Activated T-helper 9 cell treated with anti-CD3 and anti-CD28 coated beads, Interleukin-2, amount 50 U/mL, for 16 hours (primary cell): ENCODE data around the gene ESPN.
"Not testable (repeated sequence)": the region's sequence is repeated elsewhere in the genome, so short reads cannot be mapped to it uniquely, and the experiment has no call there.

Experiments
- DNase-seq: peaks from one replicate; pipeline ENCODE4 v3.0.0-alpha.2; 2020; ENCODE audit warnings: low read depth

The ESPN gene

DNA sequence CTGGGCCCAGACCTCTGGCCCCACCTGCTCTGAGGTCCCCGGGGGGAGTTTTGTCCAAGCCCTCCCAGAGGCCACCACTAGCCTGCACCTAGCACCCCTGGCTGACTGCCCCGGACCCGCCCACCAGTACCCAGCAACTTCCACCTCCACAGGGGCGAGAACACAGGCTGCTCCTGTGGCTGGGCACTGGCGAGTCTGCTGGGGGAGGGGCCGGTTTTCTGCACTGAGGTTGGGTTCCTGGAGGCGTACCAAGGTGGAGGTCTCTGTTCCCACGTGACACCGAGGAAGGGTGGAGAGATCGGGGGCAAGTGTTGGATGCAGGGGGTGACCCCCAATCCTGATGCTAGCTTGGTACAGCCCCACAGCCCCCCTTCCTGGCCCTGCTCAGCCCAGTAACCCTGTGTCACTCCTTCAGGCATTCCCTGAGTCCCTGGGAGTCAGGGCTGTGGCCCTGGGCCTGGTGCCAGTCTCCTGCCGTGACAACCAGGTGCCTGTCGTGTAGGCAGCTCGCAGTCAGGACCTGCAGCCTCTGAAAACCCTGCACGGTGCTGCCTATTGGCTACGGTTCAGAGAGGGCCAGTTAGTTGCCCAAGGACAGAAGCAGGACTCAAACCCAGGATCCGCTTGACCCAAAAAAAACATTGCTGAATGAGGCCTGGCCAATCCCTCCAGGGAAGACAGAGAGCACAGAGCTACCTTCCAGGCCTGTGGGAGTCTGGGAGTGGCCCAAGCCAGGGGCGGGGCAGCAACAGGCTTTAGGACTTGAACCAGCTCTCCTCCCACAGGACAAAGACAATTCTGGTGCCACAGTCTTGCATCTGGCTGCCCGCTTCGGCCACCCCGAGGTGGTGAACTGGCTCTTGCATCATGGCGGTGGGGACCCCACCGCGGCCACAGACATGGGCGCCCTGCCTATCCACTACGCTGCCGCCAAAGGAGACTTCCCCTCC is 3.1 kb downstream of the ESPN start:
- no peak for DNase-seq

DNA sequence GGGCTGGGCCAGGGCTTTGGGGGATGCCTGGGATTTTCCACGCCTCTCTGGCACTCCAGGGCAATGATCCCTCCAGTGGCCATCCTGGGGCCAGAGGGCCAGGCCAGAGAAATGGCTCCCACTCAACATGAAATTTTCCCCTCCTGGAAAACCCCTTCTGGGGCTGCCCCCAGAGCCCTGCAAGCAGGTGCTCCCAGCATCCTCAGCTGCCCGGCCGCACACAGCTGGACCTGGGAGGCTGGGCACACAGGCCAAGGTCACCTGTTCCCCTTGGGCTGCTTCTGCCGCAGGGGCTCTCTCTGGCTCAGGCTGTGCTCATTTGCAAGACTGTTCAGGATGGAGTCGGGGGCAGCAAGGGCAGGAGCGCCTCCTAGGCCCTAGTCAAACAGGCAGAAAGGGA is 3.9 kb downstream of the ESPN start:
- DNase-seq = not testable (repeated sequence)

DNA sequence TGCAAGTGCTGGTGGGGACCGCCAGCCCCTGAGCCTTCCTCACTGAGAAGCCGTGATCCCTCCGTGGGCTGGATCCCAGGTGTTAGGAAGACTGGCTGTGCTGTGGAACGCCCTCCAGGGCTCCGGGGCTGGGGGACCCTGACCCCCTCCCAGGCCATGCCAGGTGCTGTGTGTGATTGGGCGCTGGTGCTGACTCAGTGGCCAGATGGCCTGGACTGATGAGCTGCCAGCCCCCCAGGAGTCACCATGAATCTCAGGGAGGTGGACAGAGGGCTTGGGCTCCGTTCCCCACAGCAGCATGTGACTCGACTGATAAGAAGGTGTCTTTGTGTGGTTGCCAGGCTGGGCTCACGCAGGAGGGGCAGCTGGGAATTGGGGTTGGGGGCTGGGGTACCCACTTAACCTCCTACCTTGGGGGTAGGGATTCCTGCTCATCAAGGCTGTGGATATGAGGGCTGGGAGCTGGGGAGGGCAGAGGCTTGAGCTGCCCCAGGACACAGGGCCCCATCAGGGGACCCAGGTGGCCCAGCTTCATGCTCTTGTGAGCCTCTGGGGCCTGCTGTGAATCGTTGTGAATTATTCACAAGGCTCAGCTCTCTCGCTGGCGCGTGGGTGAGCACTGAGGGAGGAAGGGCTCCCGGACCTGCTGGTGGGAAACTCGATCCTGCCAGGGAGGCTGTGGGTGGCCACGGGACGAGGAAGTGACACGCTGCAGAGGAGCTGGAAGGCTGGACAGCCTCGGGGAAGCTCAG is 5.3 kb downstream of the ESPN start:
- not testable (repeated sequence) for DNase-seq

DNA sequence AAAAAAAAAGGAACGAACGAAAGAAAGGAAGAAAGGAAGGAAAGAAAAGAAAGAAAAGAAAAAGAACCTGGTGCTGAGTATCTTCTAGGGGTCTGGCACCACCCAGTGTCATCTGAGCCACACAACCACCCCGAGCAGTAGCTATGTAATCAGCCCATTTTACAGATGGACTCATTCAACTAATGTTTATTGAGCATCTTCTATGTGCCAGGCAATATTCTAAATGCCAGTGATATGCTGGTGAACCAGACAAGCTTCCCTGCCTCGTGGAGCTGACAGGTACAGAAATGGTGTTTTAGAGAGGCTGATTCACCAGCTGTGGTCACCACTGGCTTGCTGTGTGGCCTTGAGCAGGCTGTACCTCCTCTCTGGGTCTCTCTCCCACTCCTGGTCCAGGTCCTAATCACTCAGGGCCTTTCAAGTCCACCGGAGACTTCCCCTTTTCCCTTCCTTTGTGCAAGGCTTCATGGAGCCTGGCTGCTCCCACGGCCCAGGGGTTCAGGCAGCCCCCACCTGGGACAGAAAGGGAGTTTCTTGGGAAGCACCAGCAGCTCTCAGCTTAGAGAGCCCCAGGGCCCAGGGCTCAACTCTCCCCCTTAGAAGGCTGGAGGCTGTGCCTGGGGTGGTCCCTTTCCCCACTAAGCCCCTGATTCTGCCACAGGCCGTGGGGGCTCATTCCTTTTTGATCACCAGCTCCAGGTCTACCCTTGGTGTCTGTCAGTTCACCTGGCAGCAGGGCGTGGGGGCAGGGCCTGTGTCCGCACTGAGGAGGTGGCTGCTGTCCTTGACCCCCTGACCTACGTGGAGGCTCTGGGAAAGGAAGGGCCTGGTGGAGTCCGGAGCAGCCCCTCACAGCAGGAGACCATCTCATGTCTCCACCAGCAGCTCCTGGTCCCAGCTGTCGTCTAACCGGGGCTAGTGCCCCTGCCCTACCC is 7.3 kb downstream of the ESPN start:
- DNase-seq = not testable (repeated sequence)

DNA sequence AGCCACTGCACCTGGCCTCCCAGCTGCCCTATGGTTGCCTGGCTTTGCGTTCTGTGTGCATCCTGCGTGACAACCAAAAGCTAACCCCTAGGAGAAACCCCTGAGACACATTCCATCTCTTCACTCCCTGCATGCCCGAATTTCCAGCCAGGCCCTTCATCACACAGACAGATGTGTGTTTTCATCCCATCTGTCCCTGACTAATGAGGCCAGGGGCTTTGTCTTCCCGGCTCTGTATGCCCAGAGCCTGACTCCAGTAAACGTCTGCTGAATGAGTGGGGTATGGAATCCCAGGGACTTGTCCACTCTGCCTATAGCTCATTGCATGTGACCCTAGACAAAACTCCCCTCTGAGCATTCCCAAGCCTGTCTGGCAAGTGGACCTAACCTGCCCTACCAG is 9.6 kb downstream of the ESPN start:
- no peak for DNase-seq

DNA sequence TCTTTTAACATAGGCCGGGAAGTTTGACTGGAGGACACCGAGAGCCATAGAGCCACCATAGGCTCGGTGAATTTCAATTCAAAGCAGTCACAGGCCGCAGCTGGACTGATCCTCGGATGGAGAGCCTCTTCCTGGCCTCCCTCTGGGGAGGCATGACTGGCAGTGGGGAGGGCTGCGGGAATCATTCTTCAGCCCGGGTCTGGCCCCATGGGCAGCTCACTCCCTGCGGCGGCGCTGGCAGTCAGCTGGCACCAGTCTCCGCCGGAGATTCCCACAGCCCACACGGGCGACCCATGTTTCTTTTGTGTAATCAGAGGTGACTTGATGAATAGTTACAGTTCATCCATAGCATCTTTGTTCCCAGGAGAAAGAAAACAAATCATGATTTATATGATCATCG is 10.6 kb downstream of the ESPN start:
- DNase-seq = no peak

DNA sequence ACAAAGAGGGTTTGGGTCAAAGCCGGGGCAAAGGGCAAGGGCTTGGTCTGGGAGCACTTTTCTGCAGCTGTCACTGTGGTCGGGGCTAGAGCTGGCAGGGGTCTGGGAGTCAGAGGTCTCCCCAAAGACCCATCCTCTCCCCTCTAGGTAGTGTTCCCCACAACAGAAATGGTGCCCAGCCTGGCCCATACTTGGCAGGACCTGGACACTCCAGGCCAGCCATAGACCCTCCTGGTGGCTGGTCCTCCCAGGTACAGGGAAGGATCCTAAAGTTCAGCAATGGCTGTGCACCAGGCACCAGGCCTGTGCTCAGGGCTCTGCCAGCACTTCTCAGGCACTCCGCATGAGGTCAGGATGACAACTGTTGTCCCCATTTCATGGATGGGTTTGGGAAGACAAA is 11.0 kb downstream of the ESPN start:
- DNase-seq = no peak

DNA sequence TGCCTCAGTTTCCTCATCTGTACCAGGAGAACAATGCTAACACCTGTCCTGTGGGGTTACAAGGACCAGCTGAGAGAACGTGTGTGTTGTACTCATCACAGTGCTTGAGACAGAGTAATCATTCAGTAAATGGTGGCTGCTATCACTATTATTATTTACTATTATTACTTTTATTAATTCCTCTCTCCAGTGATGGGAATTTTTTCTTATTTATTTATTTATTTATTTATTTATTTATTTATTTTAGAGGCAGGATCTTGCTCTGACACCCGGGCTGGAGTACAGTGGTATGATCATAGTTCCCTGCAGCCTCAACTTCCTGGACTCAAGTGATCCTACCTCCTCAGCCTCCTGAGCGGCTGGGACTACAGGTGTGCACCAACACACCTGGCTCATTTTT is 11.7 kb downstream of the ESPN start:
- not testable (repeated sequence) for DNase-seq

DNA sequence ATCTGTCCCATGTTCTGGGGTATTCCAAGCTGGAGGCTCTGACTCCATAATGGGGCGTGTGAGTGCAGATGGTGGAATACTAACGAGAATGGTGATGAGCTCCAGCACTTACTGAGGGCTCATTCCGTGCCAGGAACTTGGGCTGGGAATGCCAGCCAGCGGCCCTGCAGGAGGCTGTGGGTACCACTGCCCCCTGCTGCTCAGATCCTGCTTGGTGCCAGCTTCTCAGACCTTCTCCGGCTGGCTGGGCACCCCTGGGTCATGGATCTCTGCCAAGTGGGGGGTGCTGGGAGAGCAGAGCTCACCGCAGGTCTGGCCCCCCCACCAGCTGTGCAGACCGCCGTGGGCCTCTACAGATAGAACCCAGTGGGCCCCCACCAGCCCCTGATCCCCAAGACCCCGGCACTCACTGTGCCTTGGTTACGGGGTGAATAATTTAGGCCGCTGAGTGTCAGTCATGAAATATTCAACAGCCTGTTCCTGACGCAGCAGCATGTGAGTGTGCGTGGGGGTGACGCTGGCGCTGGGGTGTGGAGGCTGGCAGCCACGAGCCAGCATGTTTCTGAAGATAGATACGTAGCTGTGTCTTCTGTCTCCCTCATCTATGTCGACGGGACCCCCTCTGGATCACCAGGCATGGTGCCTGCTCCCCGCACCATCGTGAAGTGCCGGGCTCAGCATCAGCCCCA is 12.6 kb downstream of the ESPN start:
- not testable (repeated sequence) for DNase-seq

DNA sequence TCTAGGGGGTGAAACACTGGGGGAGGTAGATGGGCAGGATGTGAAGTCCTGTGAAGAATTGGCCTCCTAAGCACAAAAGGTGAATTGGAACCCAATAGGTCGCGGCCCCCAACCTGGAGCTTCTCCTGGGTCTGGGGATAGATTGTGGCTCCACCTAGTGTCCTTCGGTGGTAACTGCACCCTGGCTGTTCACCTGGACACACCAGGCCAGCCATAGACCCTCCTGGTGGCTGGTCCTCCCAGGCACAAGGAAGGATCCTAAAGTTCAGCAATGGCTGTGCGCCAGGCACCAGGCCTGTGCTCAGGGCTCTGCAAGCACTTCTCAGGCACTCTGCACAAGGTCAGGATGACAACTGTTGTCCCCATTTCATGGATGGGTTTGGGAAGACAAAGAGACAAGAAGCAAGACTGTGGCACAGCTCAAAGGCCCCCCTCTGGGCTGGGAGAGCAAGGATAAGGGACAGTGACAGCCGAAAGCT is 13.5 kb downstream of the ESPN start:
- peak; percentile 62 for DNase-seq

DNA sequence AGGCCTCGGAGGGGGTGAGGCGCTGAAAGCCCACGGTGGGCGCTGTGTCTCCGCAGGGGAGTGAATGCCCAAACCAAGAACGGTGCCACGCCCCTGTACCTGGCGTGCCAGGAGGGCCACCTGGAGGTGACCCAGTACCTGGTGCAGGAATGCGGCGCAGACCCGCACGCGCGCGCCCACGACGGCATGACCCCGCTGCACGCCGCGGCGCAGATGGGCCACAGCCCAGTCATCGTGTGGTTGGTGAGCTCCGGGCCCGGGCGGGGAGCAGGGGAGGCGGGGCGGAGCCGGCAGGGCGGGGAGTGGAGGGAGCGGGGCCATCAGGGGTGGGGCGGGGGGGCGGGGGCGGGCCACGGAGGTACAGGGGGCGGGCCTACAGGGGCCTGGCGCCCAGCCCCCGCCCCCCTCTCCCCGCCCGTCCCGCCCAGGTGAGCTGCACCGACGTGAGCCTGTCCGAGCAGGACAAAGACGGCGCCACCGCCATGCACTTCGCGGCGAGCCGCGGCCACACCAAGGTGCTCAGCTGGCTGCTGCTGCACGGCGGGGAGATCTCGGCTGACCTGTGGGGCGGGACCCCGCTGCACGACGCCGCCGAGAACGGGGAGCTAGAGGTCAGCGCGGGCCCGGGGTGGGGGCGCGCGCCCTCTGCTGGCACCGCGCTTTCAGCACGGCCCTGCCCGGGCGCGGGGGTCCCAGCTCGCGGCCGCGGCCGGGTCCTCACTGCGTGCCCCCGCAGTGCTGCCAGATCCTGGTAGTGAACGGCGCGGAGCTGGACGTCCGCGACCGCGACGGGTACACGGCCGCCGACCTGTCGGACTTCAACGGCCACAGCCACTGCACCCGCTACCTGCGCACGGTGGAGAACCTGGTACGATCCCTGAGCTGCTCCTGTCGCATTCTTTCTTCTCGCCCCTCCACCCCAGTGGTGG is 15.9 kb downstream of the ESPN start:
- DNase-seq = peak; percentile 71

DNA sequence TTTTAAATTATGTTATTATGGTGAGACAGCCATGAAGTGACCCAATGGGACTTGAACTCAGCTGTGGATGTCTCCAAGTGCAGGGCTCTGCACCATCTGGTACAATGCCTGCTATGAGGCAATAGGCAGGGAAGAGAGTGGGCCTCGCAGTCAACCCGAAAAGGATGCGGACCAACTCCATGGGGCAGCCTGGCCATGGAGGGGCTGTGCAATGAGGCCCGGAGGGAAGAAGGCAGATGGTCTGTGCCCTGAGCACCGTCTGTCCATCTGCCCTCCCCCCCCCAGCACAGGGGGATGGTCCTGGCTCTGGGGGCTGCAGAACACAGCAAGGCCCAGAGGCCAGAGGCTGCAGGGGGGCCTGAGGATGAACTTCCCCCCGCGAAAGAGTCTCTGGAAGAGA is 17.0 kb downstream of the ESPN start:
- DNase-seq = no peak

DNA sequence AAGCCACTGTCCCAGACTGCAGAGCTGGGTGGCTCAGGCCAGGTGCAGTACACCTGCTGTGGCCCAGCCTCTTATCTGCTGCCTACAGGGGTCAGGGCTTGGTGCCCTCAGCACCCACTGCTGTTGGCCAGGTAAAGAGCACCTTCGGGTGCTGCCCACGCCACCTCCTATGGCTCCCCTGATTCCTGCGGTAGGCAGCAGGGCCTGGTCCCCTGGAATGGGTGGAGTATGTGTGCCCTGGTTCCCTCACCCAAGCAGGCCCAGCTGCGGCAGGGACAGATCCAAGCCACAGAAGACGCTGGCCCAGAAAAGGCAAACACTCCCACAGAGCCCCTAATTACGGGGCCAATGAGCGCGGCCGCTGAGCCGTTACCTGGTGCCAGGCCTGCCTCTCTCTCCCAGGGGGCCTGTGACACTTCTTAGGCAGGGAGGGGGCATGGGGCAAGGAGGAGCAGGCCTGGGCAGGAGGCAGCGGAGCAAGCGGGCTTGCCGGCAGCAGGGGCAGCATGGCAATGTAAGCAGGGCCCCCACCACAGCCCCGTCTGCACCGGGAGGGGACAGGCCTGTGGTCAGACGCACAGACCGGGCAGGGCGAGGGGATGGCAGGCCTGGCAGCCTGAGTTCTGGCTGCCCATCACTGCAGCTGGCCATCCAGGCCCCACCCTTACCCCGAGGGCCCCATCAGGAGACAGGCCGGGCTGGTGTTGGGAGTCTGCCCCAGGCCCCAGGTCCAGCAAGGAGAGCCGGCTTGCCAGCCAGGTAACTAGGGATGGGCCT is 19.0 kb downstream of the ESPN start:
- DNase-seq = no peak

DNA sequence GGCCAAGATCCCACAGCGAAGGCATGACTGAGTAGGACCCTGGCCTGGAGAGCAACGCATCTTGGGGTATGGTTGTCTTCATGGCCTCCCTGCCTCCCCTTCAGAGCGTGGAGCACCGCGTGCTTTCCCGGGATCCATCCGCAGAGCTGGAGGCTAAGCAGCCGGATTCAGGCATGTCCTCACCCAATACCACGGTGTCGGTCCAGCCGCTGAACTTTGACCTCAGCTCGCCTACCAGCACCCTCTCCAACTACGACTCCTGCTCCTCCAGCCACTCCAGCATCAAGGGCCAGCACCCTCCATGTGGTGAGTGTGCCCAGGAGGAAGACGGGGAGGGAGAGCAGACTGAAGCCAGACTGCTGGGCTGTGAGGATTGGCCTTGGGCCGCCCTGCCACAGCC is 19.8 kb downstream of the ESPN start:
- no peak for DNase-seq

DNA sequence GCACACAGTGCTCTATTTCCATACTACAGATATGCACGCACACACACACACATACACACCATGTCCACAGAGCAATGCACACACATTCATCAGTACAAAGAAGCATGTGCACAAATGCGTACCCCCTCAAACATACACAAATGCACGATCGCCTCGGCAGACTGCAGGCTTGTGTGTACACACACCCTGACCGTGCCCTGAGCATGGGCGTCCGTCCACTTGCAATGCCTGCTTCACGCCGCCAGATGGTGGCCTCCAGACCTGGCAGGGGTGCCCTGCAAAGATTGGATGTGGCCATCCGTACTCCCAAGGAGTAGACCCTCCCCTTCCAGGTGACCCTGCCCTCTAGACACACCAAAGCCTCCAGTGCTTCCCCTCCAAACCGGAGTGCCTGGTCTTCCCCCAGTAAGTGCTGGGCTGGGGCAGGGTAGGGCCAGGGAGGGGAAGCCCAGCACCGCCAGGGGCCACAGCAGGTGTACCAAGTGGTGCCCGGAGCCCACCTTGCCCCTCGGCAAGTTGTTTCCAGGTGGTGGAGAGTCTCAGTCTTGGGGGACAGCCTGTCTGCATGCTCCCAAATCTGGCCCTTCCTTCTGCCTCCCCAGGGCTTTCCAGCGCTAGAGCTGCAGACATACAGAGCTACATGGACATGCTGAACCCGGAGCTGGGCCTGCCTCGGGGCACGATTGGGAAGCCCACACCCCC is 20.6 kb downstream of the ESPN start:
- no peak for DNase-seq

DNA sequence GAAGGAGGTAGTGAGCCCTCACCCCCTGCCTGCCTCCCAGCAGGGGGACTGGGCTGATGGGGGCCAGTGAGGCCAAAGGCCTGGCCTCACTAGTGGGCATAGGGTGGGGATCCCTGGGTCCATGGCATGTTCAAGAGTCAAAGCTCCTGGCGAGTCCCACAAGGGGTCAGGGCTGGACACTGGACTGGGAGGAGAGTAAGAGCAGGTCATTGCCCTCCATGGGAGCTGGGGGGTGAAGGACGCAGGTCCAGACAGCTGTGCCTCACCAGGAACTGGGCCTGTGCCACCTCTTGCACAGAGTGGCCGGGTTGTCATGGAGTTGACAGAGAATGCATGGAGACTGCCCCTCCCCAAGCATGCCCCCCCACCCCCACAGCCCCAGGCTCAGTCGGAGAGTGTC is 21.4 kb downstream of the ESPN start:
- not testable (repeated sequence) for DNase-seq

DNA sequence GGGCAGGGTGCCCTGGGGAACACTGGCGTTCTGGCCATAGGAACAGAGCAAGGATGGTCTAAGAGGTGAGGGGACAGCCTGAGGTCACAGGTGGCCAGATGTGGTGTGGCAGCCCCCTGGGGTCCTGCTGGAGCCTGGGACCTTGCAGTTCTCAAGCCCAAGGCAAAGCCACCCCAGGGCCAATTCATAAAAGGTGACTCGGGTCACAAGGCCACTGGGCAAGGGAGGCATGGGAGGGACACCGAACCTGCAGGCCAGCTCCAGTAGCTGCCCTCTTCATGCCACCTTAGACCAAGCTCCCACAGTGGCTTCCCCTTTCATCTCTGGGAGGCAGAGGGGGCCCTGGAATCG is 22.1 kb downstream of the ESPN start:
- DNase-seq = no peak

DNA sequence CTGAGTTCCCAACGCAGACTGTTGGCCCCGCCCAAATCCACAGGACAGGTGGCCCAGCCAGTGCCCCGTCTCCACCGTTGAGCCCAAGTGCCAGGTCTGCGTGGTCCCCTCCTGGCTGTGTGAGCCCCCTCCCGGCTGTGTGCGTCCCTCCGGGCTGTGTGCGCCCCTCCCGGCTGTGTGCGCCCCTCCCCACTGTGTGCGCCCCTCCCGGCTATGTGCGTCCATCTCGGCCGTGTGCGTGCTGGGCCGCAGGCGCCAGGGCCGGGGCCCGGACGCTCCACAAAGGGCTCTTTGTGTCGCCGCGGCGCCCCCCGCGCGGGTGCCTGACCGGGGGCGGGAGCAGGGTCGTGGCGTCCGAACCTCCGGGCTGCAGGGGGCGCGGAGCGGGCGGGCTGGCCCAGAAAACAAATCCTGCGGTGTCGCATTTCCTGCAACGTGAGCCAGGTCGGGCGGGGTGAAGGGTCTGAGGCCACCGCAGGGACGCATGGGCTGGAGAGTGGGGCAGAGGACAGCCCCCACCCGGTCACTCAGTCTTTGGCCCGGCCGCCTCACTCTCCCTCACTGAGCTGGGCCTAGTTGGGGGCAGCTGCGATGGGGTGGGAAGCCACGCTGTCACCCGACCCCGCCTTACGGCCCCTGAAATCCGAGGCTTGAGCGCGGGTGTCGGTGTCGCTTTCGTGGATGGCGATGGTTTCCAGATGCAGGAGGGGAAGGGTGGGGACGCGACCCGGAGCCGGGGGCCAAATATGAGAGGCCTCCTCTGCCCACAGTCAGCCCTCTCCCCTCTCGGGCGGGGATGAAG is 22.6 kb downstream of the ESPN start:
- no peak for DNase-seq
